Neural progenitor cell (in vitro differentiated cells): ENCODE results near the gene KCNIP1.

Experiments
- EZH2 ChIP-seq: fragments of 200-600 bp; sonication (generic); IDR thresholded peaks from 2 replicates; pipeline ENCODE4 v1.6.1; 2017; ENCODE audit warnings: antibody characterized with exemption, mild to moderate bottlenecking, moderate library complexity
- EZH2phosphoT487 ChIP-seq: fragments of 200-600 bp; sonication (generic); IDR thresholded peaks from 2 replicates; pipeline ENCODE4 v1.6.1; 2017; ENCODE audit warnings: antibody characterized with exemption
- TF ChIP-seq, protein P1 (sequence below): fragments of 200-600 bp; sonication (generic); IDR thresholded peaks from 2 replicates; pipeline ENCODE4 v1.5.1; 2017; ENCODE audit warnings: antibody characterized with exemption, mild to moderate bottlenecking

DNA sequence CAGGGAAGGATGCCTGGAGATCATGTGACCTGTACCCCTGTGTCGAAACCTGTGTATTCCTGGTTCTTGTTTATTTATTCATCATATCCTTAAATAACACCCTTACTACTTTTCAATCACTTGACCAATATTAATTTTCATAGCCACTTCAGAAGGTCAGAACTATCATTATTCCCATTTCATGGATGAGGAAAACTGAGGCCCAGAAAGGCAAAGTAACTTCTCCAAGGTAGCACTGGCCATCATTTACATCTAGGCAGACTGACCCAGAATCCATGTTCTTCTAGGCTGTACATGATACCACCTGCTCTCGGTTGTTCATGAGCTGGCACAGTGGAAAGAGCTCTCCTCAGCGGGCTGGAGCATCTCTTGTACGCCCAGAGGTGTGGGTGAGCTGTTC lies 49.4 kb downstream of the KCNIP1 start:
- TF ChIP-seq, protein P1, sequence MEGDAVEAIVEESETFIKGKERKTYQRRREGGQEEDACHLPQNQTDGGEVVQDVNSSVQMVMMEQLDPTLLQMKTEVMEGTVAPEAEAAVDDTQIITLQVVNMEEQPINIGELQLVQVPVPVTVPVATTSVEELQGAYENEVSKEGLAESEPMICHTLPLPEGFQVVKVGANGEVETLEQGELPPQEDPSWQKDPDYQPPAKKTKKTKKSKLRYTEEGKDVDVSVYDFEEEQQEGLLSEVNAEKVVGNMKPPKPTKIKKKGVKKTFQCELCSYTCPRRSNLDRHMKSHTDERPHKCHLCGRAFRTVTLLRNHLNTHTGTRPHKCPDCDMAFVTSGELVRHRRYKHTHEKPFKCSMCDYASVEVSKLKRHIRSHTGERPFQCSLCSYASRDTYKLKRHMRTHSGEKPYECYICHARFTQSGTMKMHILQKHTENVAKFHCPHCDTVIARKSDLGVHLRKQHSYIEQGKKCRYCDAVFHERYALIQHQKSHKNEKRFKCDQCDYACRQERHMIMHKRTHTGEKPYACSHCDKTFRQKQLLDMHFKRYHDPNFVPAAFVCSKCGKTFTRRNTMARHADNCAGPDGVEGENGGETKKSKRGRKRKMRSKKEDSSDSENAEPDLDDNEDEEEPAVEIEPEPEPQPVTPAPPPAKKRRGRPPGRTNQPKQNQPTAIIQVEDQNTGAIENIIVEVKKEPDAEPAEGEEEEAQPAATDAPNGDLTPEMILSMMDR = no peak
- TF ChIP-seq EZH2phosphoT487 = no peak
- TF ChIP-seq EZH2 = no peak
